Large intestine (tissue), 3 donors: Measurements from ENCODE around the gene LTBP1. TPM values are rescaled to one million over a fixed set of nuclear protein-coding genes. Genes with fewer than 3 reads are reported as not detected.

Source experiments
- DNase-seq, 2 donors: peaks; one replicate each; pipeline versions ENCODE4 v3.0.0 to v3.0.0-alpha.2; 2013
- H3K27ac ChIP-seq: one replicate; pipeline ENCODE4 v1.5.1; 2013; ENCODE audit warnings: low read length
- H3K27me3 ChIP-seq: 2 replicates; pipeline ENCODE4 v1.6.1; 2013; ENCODE audit warnings: low read length; ENCODE audit not compliant: control insufficient read depth, insufficient read depth
- H3K36me3 ChIP-seq: 2 replicates; pipeline ENCODE4 v1.6.1; 2013; ENCODE audit warnings: low read length; ENCODE audit not compliant: control insufficient read depth, insufficient read depth
- H3K4me1 ChIP-seq: one replicate; pipeline ENCODE4 v1.6.1; 2013; ENCODE audit warnings: low read length; ENCODE audit not compliant: control insufficient read depth, insufficient read depth
- H3K4me3 ChIP-seq: one replicate; pipeline ENCODE4 v1.5.1; 2013; ENCODE audit warnings: low read length
- H3K9me3 ChIP-seq: one replicate; pipeline ENCODE4 v1.6.1; 2013; ENCODE audit warnings: mild to moderate bottlenecking, low read depth, low read length, moderate library complexity; ENCODE audit not compliant: control insufficient read depth
- WGBS: methylation state at CpG from one replicate; pipeline ENCODE4 v1.1.5; 2013; ENCODE audit warnings: low lambda C conversion rate; ENCODE audit not compliant: insufficient coverage; 5-methylcytosine and 5-hydroxymethylcytosine counted together
- polyA plus RNA-seq: library from polyadenylated mRNA; unstranded; fragments of 120-200 nt; gene quantifications from one replicate; pipeline ENCODE4 v1.2.1, GENCODE V29; 2013

Gene LTBP1
- polyA plus RNA-seq, 1 donor: 22.9 TPM

GRCh38 chr2:33136056-33136455, 189.3 kb downstream of the LTBP1 start:
- Histone ChIP-seq H3K27me3 (no peaks in the 10 kb centered on the region), H3K27ac (no peak overlapping the region), H3K4me1 (no peaks in the 10 kb centered on the region), H3K36me3 (no peaks in the 10 kb centered on the region), H3K9me3 (no peaks in the 10 kb centered on the region), H3K4me3 (no peak overlapping the region)
- no peak for DNase-seq
- WGBS: 83% methylated on average over 1 of the region's 4 CpGs

GRCh38 chr2:33136566-33136965, 189.8 kb downstream of the LTBP1 start:
- no peak overlapping the region for H3K27ac ChIP-seq
- H3K4me1 ChIP-seq: no peaks in the 10 kb centered on the region
- no peaks in the 10 kb centered on the region for H3K9me3 ChIP-seq
- WGBS: 100% methylated on average over 1 of the region's 1 CpG
- H3K36me3 ChIP-seq: no peaks in the 10 kb centered on the region
- no peak for DNase-seq
- H3K27me3 ChIP-seq: no peaks in the 10 kb centered on the region
- no peak overlapping the region for H3K4me3 ChIP-seq

GRCh38 chr2:33137331-33137730, 190.6 kb downstream of the LTBP1 start:
- Histone ChIP-seq H3K4me3 (no peak overlapping the region), H3K4me1 (no peaks in the 10 kb centered on the region), H3K9me3 (no peaks in the 10 kb centered on the region), H3K27ac (no peak overlapping the region), H3K36me3 (no peaks in the 10 kb centered on the region), H3K27me3 (no peaks in the 10 kb centered on the region)
- WGBS: 60% methylated on average over 1 of the region's 1 CpG
- no peak for DNase-seq

- Histone ChIP-seq H3K4me3 (no peak overlapping the region), H3K27ac (no peak overlapping the region), H3K4me1 (no peaks in the 10 kb centered on the region), H3K9me3 (no peaks in the 10 kb centered on the region), H3K36me3 (no peaks in the 10 kb centered on the region), H3K27me3 (no peaks in the 10 kb centered on the region)
- no peak for DNase-seq
- no CpG with 5 or more reads among the region's 4 CpGs for WGBS
Observed at GRCh38 chr2:33139949-33140348, 193.2 kb downstream of the LTBP1 start.

- DNase-seq: no peak
Observed at GRCh38 chr2:33141476-33141875, 194.7 kb downstream of the LTBP1 start.

GRCh38 chr2:33142810-33143209, 196.1 kb downstream of the LTBP1 start:
- no peak for DNase-seq
- WGBS: no CpG with 5 or more reads among the region's 4 CpGs
- Histone ChIP-seq H3K4me1 (no peaks in the 10 kb centered on the region), H3K4me3 (no peak overlapping the region), H3K36me3 (no peaks in the 10 kb centered on the region), H3K27ac (no peak overlapping the region), H3K9me3 (no peaks in the 10 kb centered on the region), H3K27me3 (no peaks in the 10 kb centered on the region)

More at GRCh38 chr2:33141476-33141875, 194.7 kb downstream of the LTBP1 start:
- WGBS: 57% methylated on average over 1 of the region's 5 CpGs
- H3K4me1 ChIP-seq: no peaks in the 10 kb centered on the region
- H3K27ac ChIP-seq: no peak overlapping the region
- no peaks in the 10 kb centered on the region for H3K36me3 ChIP-seq
- H3K4me3 ChIP-seq: no peak overlapping the region
- no peaks in the 10 kb centered on the region for H3K27me3 ChIP-seq
- no peaks in the 10 kb centered on the region for H3K9me3 ChIP-seq

- no CpG with 5 or more reads among the region's 3 CpGs for WGBS
- no peaks in the 10 kb centered on the region for H3K4me1 ChIP-seq
- no peaks in the 10 kb centered on the region for H3K27me3 ChIP-seq
- H3K36me3 ChIP-seq: no peaks in the 10 kb centered on the region
- no peak overlapping the region for H3K4me3 ChIP-seq
- no peaks in the 10 kb centered on the region for H3K9me3 ChIP-seq
- no peak for DNase-seq
- no peak overlapping the region for H3K27ac ChIP-seq
Observed at GRCh38 chr2:33144243-33144642, 197.5 kb downstream of the LTBP1 start.

GRCh38 chr2:33145459-33145858, 198.7 kb downstream of the LTBP1 start:
- Histone ChIP-seq H3K27ac (no peak overlapping the region), H3K36me3 (no peaks in the 10 kb centered on the region), H3K9me3 (no peaks in the 10 kb centered on the region), H3K4me3 (no peak overlapping the region), H3K27me3 (no peaks in the 10 kb centered on the region), H3K4me1 (no peaks in the 10 kb centered on the region)
- no CpG with 5 or more reads among the region's 3 CpGs for WGBS
- no peak for DNase-seq

GRCh38 chr2:33146102-33146501, 199.3 kb downstream of the LTBP1 start:
- Histone ChIP-seq H3K27ac (no peak overlapping the region), H3K4me3 (no peak overlapping the region), H3K36me3 (no peaks in the 10 kb centered on the region), H3K27me3 (no peaks in the 10 kb centered on the region), H3K4me1 (no peaks in the 10 kb centered on the region), H3K9me3 (no peaks in the 10 kb centered on the region)
- 94% methylated on average over 3 of the region's 3 CpGs for WGBS
- no peak for DNase-seq

- Histone ChIP-seq H3K27ac (no peak overlapping the region), H3K27me3 (no peaks in the 10 kb centered on the region)
- WGBS: no CpG with 5 or more reads among the region's 2 CpGs
Observed at GRCh38 chr2:33153008-33153407, 206.3 kb downstream of the LTBP1 start.

GRCh38 chr2:33158482-33159003, 211.8 kb downstream of the LTBP1 start:
- 65% methylated on average over 3 of the region's 3 CpGs for WGBS

More at GRCh38 chr2:33153008-33153407, 206.3 kb downstream of the LTBP1 start:
- DNase-seq: no peak
- Histone ChIP-seq H3K9me3 (no peaks in the 10 kb centered on the region), H3K36me3 (no peaks in the 10 kb centered on the region), H3K4me3 (no peak overlapping the region), H3K4me1 (no peaks in the 10 kb centered on the region)

More at GRCh38 chr2:33158482-33159003, 211.8 kb downstream of the LTBP1 start:
- Histone ChIP-seq H3K9me3 (no peaks in the 10 kb centered on the region), H3K27me3 (no peaks in the 10 kb centered on the region), H3K27ac (no peak overlapping the region), H3K36me3 (no peaks in the 10 kb centered on the region), H3K4me3 (no peak overlapping the region), H3K4me1 (no peaks in the 10 kb centered on the region)
- no peak for DNase-seq
